ENCODE results near the gene COX7B.

- TF ChIP-seq POLR2AphosphoS5 (IDR thresholded peaks at IDR 0.05; ENCODE audit: low read depth, low read length) = no peak
- no peak for TF ChIP-seq POLR2A (IDR thresholded peaks at IDR 0.05; ENCODE audit: low read depth, low read length)
Observed at GRCh38 chrX:77893713-77894112, 5.6 kb upstream of the COX7B start.

Measured in GM12892 (cell line).